ENCODE results near the gene ALOX15. TPM values are rescaled to one million over a fixed set of nuclear protein-coding genes. Genes with fewer than 3 reads are reported as not detected.

ALOX15 gene
- total and polyA plus RNA-seq, 10 donors: 0.04 to 2.6 (median 0.70) TPM; not detected in 1

DNA sequence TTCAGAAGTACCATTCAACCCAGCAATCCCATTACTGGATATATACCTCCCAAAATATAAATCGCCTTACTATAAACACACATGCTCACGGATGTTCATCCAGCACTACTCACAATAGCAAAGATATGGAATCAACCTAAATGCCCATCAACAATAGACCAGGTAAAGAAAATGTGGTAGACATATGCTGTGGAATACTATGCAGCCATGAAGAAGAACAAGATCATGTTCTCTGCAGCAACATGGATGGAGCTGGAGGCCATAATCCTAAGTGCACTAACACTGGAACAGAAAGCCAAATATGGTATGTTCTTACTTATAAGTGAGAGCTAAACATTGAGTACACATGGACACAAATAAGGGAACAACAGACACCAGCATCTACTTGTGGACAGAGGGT lies 7.8 kb downstream of the ALOX15 start:
- Histone ChIP-seq H3K36me3 (no peaks in the 10 kb centered on the region), H3K4me1 (peaks cover 7 to 28% (median 20%) of the 10 kb centered on the region in 6 donors), H3K27me3 (replicated peaks in 1 of 7) (peaks cover 0 to 38% (median 3%) of the 10 kb centered on the region in 7 donors), H3K9me3 (no peaks in the 10 kb centered on the region), H3K4me3 (no peak overlapping the region), H3K27ac (no peak overlapping the region)
- 93 to 95% (median 93%) methylated on average over 2 of the region's 2 CpGs for WGBS, 5 donors
- TF ChIP-seq, protein P1, sequence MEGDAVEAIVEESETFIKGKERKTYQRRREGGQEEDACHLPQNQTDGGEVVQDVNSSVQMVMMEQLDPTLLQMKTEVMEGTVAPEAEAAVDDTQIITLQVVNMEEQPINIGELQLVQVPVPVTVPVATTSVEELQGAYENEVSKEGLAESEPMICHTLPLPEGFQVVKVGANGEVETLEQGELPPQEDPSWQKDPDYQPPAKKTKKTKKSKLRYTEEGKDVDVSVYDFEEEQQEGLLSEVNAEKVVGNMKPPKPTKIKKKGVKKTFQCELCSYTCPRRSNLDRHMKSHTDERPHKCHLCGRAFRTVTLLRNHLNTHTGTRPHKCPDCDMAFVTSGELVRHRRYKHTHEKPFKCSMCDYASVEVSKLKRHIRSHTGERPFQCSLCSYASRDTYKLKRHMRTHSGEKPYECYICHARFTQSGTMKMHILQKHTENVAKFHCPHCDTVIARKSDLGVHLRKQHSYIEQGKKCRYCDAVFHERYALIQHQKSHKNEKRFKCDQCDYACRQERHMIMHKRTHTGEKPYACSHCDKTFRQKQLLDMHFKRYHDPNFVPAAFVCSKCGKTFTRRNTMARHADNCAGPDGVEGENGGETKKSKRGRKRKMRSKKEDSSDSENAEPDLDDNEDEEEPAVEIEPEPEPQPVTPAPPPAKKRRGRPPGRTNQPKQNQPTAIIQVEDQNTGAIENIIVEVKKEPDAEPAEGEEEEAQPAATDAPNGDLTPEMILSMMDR (IDR thresholded peaks at IDR 0.05 in 8 of 11, conservative IDR thresholded peaks at IDR 0.05 in 3 of 11): no peak
- intact Hi-C loops (cut with DNase I; ENCODE audit: low total_unique reads): no loop called here
- no peak for DNase-seq

DNA sequence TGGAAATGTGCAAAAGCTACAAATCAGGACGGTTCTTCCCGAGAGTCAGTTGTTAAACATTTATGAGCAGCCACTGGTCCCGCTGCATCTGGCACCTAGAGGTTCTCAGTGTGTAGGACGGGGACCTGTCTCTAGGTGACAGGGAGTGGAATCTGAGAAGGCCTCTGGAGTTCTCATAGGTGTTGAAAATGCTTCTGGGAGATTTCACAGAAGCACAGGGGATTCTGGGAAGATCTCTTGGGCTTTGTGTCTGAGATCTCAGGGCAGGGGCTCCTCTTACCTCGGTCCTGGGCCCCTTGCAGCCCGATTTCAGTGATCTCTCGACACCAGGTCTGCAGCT lies 8.9 kb downstream of the ALOX15 start:
- H3K27me3 ChIP-seq (replicated peaks in 1 of 7): peaks cover 0 to 31% (median 0%) of the 10 kb centered on the region in 7 donors
- no peaks in the 10 kb centered on the region for H3K36me3 ChIP-seq
- TF ChIP-seq, protein P1 (IDR thresholded peaks at IDR 0.05 in 8 of 11, conservative IDR thresholded peaks at IDR 0.05 in 3 of 11): no peak
- TF ChIP-seq POLR2AphosphoS5 (IDR thresholded peaks at IDR 0.05): no peak
- peaks cover 7 to 25% (median 20%) of the 10 kb centered on the region in 6 donors for H3K4me1 ChIP-seq
- no peak overlapping the region for H3K27ac ChIP-seq
- no peaks in the 10 kb centered on the region for H3K9me3 ChIP-seq
- intact Hi-C loops (cut with DNase I; ENCODE audit: low total_unique reads): no loop called here
- DNase-seq: no peak
- 64 to 88% (median 82%) methylated on average over 6 to 7 of the region's 7 CpGs for WGBS, 5 donors
- H3K4me3 ChIP-seq: no peak overlapping the region

DNA sequence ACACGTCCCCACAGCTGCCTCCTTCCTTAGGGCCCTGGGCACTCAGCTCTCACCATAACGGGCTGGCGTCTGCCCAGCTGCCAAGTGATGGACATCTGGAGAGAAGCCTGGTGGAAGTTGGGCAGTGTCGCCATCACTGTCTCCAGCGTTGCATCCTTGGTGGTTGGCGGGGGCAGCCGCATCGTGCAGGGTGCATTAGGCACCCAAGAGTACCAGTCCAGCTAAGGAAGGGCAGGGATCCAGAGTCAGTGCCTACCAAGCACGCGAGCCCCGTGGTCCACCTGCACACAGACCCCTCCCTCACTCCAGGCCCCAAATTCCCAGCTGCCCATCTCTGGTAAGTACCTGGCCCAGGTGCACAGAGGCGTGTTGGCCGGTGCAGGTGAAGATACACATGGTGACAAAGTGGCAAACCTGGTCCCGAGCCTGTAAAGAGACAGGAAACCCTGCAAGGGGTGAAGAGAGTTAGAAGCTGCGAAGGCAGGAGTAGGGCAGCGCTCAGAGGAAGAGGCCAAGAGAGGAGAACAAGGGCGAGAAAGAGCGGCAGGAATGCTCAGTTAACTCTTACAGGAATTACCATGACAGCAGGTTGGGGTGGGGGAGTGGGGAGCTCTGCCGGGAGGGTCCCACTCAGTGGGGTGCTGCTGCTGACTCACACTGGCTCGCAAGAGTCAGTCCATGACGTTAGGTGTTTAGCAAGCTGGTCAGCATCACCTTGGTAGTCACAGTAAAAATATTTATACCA lies 9.5 kb downstream of the ALOX15 start:
- no peak overlapping the region for H3K27ac ChIP-seq
- peaks cover 0 to 25% (median 0%) of the 10 kb centered on the region in 7 donors for H3K27me3 ChIP-seq (replicated peaks in 1 of 7)
- H3K36me3 ChIP-seq: no peaks in the 10 kb centered on the region
- 68 to 81% (median 73%) methylated on average over 16 to 21 of the region's 21 CpGs for WGBS, 5 donors
- H3K9me3 ChIP-seq: no peaks in the 10 kb centered on the region
- no peak overlapping the region for H3K4me3 ChIP-seq
- intact Hi-C loops (cut with DNase I; ENCODE audit: low total_unique reads): no loop called here
- H3K4me1 ChIP-seq: peaks cover 7 to 22% (median 20%) of the 10 kb centered on the region in 6 donors
- DNase-seq: no peak
- TF ChIP-seq POLR2AphosphoS5 (IDR thresholded peaks at IDR 0.05): no peak
- TF ChIP-seq, protein P1 (IDR thresholded peaks at IDR 0.05 in 8 of 11, conservative IDR thresholded peaks at IDR 0.05 in 3 of 11): no peak
- TF ChIP-seq POLR2A (IDR thresholded peaks at IDR 0.05): no peak

DNA sequence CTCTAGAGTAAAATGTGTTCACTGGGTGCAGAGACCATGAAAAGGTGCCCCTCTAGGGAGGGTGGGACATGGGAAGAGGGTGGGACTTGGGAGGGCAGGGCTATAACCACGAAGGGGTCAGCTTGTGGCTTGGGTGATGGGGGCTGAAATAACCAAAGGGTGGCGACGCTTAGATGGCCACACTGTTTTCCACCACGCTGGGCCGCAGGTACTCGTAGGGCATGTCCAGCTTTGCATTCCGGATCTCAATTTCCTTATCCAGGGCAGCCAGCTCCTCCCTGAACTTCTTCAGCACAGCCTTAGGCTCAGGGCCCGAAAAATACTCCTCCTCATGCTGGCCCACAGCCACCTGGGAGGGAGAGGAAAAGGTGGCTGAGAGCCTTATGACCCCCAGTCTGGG lies 10.0 kb downstream of the ALOX15 start:
- DNase-seq: no peak
- Histone ChIP-seq H3K27me3 (replicated peaks in 1 of 7) (peaks cover 0 to 20% (median 0%) of the 10 kb centered on the region in 7 donors), H3K27ac (no peak overlapping the region), H3K9me3 (no peaks in the 10 kb centered on the region), H3K36me3 (no peaks in the 10 kb centered on the region), H3K4me3 (no peak overlapping the region), H3K4me1 (peaks cover 7 to 16% (median 14%) of the 10 kb centered on the region in 6 donors)
- intact Hi-C loops (cut with DNase I; ENCODE audit: low total_unique reads): no loop called here
- TF ChIP-seq, protein P1 (IDR thresholded peaks at IDR 0.05 in 8 of 11, conservative IDR thresholded peaks at IDR 0.05 in 3 of 11): no peak
- TF ChIP-seq POLR2A (IDR thresholded peaks at IDR 0.05) (no peak), POLR2AphosphoS5 (IDR thresholded peaks at IDR 0.05) (no peak)
- 80 to 91% (median 86%) methylated on average over 8 of the region's 8 CpGs for WGBS, 5 donors

Measured in spleen (tissue), 11 donors.